K562 (cell line): Measurements from ENCODE around the gene NUAK1. TPM values are rescaled to one million over a fixed set of nuclear protein-coding genes. Genes with fewer than 3 reads are reported as not detected.

Experiments used
- ATAC-seq: fragments of 200-7000 bp; cut with Tn5 transposase; 3 replicates; pipeline ENCODE4 v1.9.1; 2020; ENCODE audit warnings: moderate library complexity
- BruUV-seq: library from RNA; stranded (reverse); fragments of 400-500 nt; replicated peaks from 2 replicates; lab custom pipeline; 2021; lab: Mats Ljungman, UMichigan
- CTCF ChIA-PET: fragments of 300-600 bp; formaldehyde crosslinking; extraction: SDS; loops from one replicate; lab custom pipeline; 2021; ENCODE audit warnings: low intra/inter-chr PET ratio; lab: Yijun Ruan, JAX
- POLR2A ChIA-PET: fragments of 300-600, 350-650 bp; sonication (Branson Sonifier 250); formaldehyde crosslinking; extraction: SDS; loops from one replicate; lab custom pipeline; 2021; ENCODE audit warnings: antibody characterized with exemption, inconsistent platforms; lab: Yijun Ruan, JAX
- DNase-seq, 4 experiments: peaks; one replicate each; pipeline versions ENCODE4 v3.0.0 to v3.0.0-alpha.2; 2011 to 2018; ENCODE audit warnings: low spot score in 3 of 4, mixed read lengths in 3 of 4; ENCODE audit errors: extremely low read depth in 1 of 4
- FAIRE-seq: peaks from 2 replicates; lab custom pipeline; 2011; peaks lifted over from hg19 to GRCh38; lab: Jason Lieb, UNC
- H2AFZ ChIP-seq: 2 replicates; pipeline ENCODE4 v1.6.0; 2011; ENCODE audit warnings: low read depth, low read length, control low read depth, inconsistent platforms
- H3K27ac ChIP-seq: fragments of 200-600 bp; 3 replicates; pipeline ENCODE4 v1.8.0; 2011; ENCODE audit warnings: low read depth, mild to moderate bottlenecking, control low read depth, inconsistent platforms, low read length, moderate library complexity, mixed read lengths; ENCODE audit errors: extremely low read depth
- H3K27me3 ChIP-seq, 2 experiments: fragments of 300-600 bp in 1 of 2; 2 replicates in 1 of 2; 3 replicates in 1 of 2; pipeline versions ENCODE4 v1.6.0 to v1.8.0; 2011; ENCODE audit warnings: inconsistent platforms in 2 of 2, low read length in 2 of 2, mild to moderate bottlenecking in 1 of 2, mixed read lengths in 1 of 2, moderate library complexity in 1 of 2; ENCODE audit not compliant: control insufficient read depth in 2 of 2, insufficient read depth in 2 of 2
- H3K36me3 ChIP-seq: fragments of 300-600 bp; 3 replicates; pipeline ENCODE4 v1.8.0; 2011; ENCODE audit warnings: mild to moderate bottlenecking, low read length, inconsistent platforms; ENCODE audit not compliant: control insufficient read depth, insufficient read depth
- H3K4me1 ChIP-seq, 2 experiments: fragments of 200-600 bp in 1 of 2; replicated peaks in 1 of 2; 2 replicates in 1 of 2; 3 replicates in 1 of 2; pipeline versions ENCODE4 v1.5.1 to v1.8.0; 2011; ENCODE audit warnings: inconsistent platforms in 2 of 2, low read length in 2 of 2, mild to moderate bottlenecking in 1 of 2, mixed read lengths in 1 of 2, moderate library complexity in 1 of 2; ENCODE audit not compliant: control insufficient read depth in 2 of 2, insufficient read depth in 2 of 2
- H3K4me2 ChIP-seq: 2 replicates; pipeline ENCODE4 v1.6.1; 2011; ENCODE audit warnings: low read length, control low read depth, inconsistent platforms, mixed read lengths; ENCODE audit not compliant: insufficient read depth
- H3K4me3 ChIP-seq: fragments of 200-600 bp; sonication (generic), shearing (Covaris generic); 2 replicates; pipeline ENCODE4 v1.5.1; 2016; ENCODE audit warnings: control low read depth, inconsistent platforms
- H3K79me2 ChIP-seq: fragments of 200-600 bp; 3 replicates; pipeline ENCODE4 v1.8.0; 2011; ENCODE audit warnings: low read length, inconsistent platforms; ENCODE audit not compliant: control insufficient read depth, insufficient read depth
- H3K9ac ChIP-seq, 2 experiments: 2 replicates each; pipeline versions ENCODE4 v1.6.0 to v1.6.1; 2011; ENCODE audit warnings: low read depth in 2 of 2, low read length in 2 of 2, control low read depth in 1 of 2, inconsistent platforms in 1 of 2, mild to moderate bottlenecking in 1 of 2, mixed read lengths in 1 of 2; ENCODE audit not compliant: insufficient read depth in 1 of 2
- H3K9me1 ChIP-seq: one replicate; pipeline ENCODE4 v1.6.0; 2011; ENCODE audit warnings: inconsistent platforms, mild to moderate bottlenecking, low read length, moderate library complexity; ENCODE audit not compliant: control insufficient read depth, insufficient read depth
- H3K9me3 ChIP-seq: replicated peaks from 2 replicates; pipeline ENCODE4 v1.5.1; 2011; ENCODE audit warnings: low read depth, low read length, inconsistent platforms; ENCODE audit not compliant: control insufficient read depth, insufficient read depth
- H4K20me1 ChIP-seq: replicated peaks from 2 replicates; pipeline ENCODE4 v1.6.1; 2011; ENCODE audit warnings: low read length, inconsistent platforms, mixed read lengths; ENCODE audit not compliant: control insufficient read depth, insufficient read depth
- CEBPG ChIP-seq, 3 experiments: fragments of 200-800 bp in 1 of 3; sonication (Bioruptor generic) in 1 of 3; sonication (generic) in 1 of 3; formaldehyde crosslinking in 1 of 3; IDR thresholded peaks in 2 of 3; conservative IDR thresholded peaks in 1 of 3; 2 replicates each; pipeline versions ENCODE4 v1.6.1 to v1.8.0; 2016 to 2022; ENCODE audit warnings: missing compliant biosample characterization in 2 of 3, missing genetic modification characterization in 2 of 3, mild to moderate bottlenecking in 1 of 3, missing genetic modification reagents in 1 of 3
- E2F5 ChIP-seq: sonication (generic); formaldehyde crosslinking; IDR thresholded peaks from 2 replicates; pipeline ENCODE4 v1.8.0; 2022; ENCODE audit warnings: mild to moderate bottlenecking, missing genetic modification reagents
- EWSR1 ChIP-seq: fragments of 450-650 bp; IDR thresholded peaks from 2 replicates; pipeline ENCODE4 v1.6.1; 2018; ENCODE audit warnings: borderline replicate concordance, mild to moderate bottlenecking, low read depth, moderate library complexity; ENCODE audit not compliant: partially characterized antibody
- FOSL1 ChIP-seq: fragments of 200-800 bp; sonication (Bioruptor generic); conservative IDR thresholded peaks from 2 replicates; pipeline ENCODE4 v1.6.1; 2016; ENCODE audit warnings: missing genetic modification characterization, missing compliant biosample characterization
- KDM2B ChIP-seq: fragments of 250-450 bp; sonication (Bioruptor Pico); IDR thresholded peaks from 2 replicates; pipeline ENCODE4 v1.8.0; 2021; ENCODE audit warnings: mild to moderate bottlenecking, moderate library complexity
- MCM2 ChIP-seq: fragments of 450-650 bp; IDR thresholded peaks from 2 replicates; pipeline ENCODE4 v1.6.1; 2017; ENCODE audit warnings: low read depth, mild to moderate bottlenecking
- NELFE ChIP-seq: IDR thresholded peaks from 2 replicates; pipeline ENCODE4 v1.6.1; 2011; ENCODE audit warnings: mild to moderate bottlenecking; ENCODE audit not compliant: insufficient read depth, insufficient read length
- PREB ChIP-seq: sonication (generic); formaldehyde crosslinking; IDR thresholded peaks from 2 replicates; pipeline ENCODE4 v1.8.1; 2023; ENCODE audit warnings: mild to moderate bottlenecking, missing genetic modification reagents
- SMAD3 ChIP-seq: fragments of 450-650 bp; formaldehyde crosslinking; conservative IDR thresholded peaks from 2 replicates; pipeline ENCODE4 v1.4.0; 2020; ENCODE audit warnings: mild to moderate bottlenecking
- STAG1 ChIP-seq: sonication (generic); formaldehyde crosslinking; IDR thresholded peaks from 2 replicates; pipeline ENCODE4 v1.5.0; 2020; ENCODE audit warnings: missing genetic modification reagents, borderline replicate concordance
- ZBTB34 ChIP-seq: fragments of 250-450 bp; sonication (Bioruptor Pico); IDR thresholded peaks from 2 replicates; pipeline ENCODE4 v1.8.0; 2021; ENCODE audit warnings: mild to moderate bottlenecking, moderate library complexity
- ZKSCAN1 ChIP-seq: fragments of 150-350 bp; IDR thresholded peaks from 2 replicates; pipeline ENCODE4 v1.6.1; 2016; ENCODE audit warnings: low read depth, low read length
- ZKSCAN8 ChIP-seq: fragments of 200-800 bp; sonication (Bioruptor generic); IDR thresholded peaks from 2 replicates; pipeline ENCODE4 v1.6.1; 2016; ENCODE audit warnings: missing genetic modification characterization, missing compliant biosample characterization
- ZNF282 ChIP-seq: sonication (generic); formaldehyde crosslinking; IDR thresholded peaks from 2 replicates; pipeline ENCODE4 v1.8.1; 2023; ENCODE audit warnings: missing genetic modification reagents
- ZNF3 ChIP-seq: fragments of 250-450 bp; sonication (Bioruptor Pico); IDR thresholded peaks from 2 replicates; pipeline ENCODE4 v1.5.0; 2021; ENCODE audit warnings: mild to moderate bottlenecking, moderate library complexity
- ZNF408 ChIP-seq: fragments of 250-450 bp; sonication (Bioruptor Pico); IDR thresholded peaks from 2 replicates; pipeline ENCODE4 v1.4.0; 2020; ENCODE audit warnings: low read depth, mild to moderate bottlenecking, moderate library complexity
- ZNF77 ChIP-seq: fragments of 250-450 bp; sonication (Bioruptor Pico); IDR thresholded peaks from 2 replicates; pipeline ENCODE4 v1.5.0; 2020
- WGBS: fragments of 100-300 bp; shearing (Covaris generic); methylation state at CpG from one replicate; pipeline ENCODE4 v1.1.6; 2016; ENCODE audit warnings: low coverage, mixed read lengths; ENCODE audit not compliant: insufficient coverage; ENCODE audit errors: missing lambda C conversion rate; 5-methylcytosine and 5-hydroxymethylcytosine counted together
- in situ Hi-C: fragments of 300-500 bp; cut with MboI; formaldehyde crosslinking; loops from 4 replicates; pipeline ENCODE4 v1.15.0; 2018; ENCODE audit warnings: inconsistent platforms, mixed read lengths
- intact Hi-C: fragments of 100-400 bp; cut with micrococcal nuclease; formaldehyde crosslinking; loops from 2 replicates; pipeline ENCODE4 v1.14.2; 2022
- polyA plus RNA-seq, 8 experiments: library from polyadenylated mRNA; depleted of rRNA in 4 of 8; stranded (reverse) in 5 of 8; unstranded in 3 of 8; fragments of >200 nt; fragmentation: Nextera tagmentation in 2 of 8; fragmentation: Illumina TruSeq in 1 of 8; extraction: Ambion mirVana in 2 of 8; extraction: Trizol in 1 of 8; gene quantifications; 2 replicates each; pipeline versions ENCODE4 v1.2.1 to v1.2.3, GENCODE V29; 2011 to 2014; ENCODE audit warnings: inconsistent platforms in 1 of 8, missing spikeins in 1 of 8
- total RNA-seq, 7 experiments: library from RNA; depleted of rRNA in 6 of 7; stranded (reverse); fragments of >200 nt in 6 of 7; fragmentation: Illumina TruSeq in 2 of 7; extraction: Trizol in 2 of 7; gene quantifications; 2 replicates each; pipeline versions ENCODE4 v1.2.1 to v1.2.3, GENCODE V29; 2011 to 2021; ENCODE audit warnings: low replicate concordance in 1 of 7

The NUAK1 gene
- total and polyA plus RNA-seq, 9 of the 15 experiments (the other 6 are each of a cell fraction or from before 2014, with no cell fraction given), result 0.02 TPM; not detected in 8

- TF ChIP-seq PREB (CRISPR knock-in tag) (no peak), ZNF282 (no peak), EWSR1 (no peak)
- TF ChIP-seq, all 486 proteins: peak for 0
Observed at GRCh38 chr12:106138633-106139421, at the start of gene NUAK1 (continued).

- FAIRE-seq (no peak), DNase-seq (no peak), ATAC-seq (no peak)
- WGBS, result 0% methylated on average over 7 of the region's 10 CpGs
- Histone ChIP-seq H2AFZ (no peak overlapping the region), H3K9me3 (no peaks in the 10 kb centered on the region), H3K27me3 (peaks cover 0 to 12% of the 10 kb centered on the region in 2 experiments; a peak in 2 of 5 replicates), H3K4me3 (no peak overlapping the region), H3K36me3 (no peaks in the 10 kb centered on the region), H3K9me1 (no peaks in the 10 kb centered on the region), H3K9ac (no peak overlapping the region), H4K20me1 (0 out of 2 replicates have a peak, but pooled peaks cover 3% of the 10 kb centered on the region), H3K4me1 (no peaks in the 10 kb centered on the region; a peak in 1 of 5 replicates), H3K4me2 (no peak overlapping the region), H3K79me2 (no peaks in the 10 kb centered on the region), H3K27ac (no peak overlapping the region)
- in situ Hi-C loops (no loop called here), intact Hi-C loops (no loop called here)
- POLR2A ChIA-PET, result interaction anchor here (0.6 to 1.4 kb wide), 2 partner anchors 9 to 387 kb away, joined by 3 to 4 read pairs; no protein-coding TSS in a partner anchor
- no TSS peak for BruUV-seq
- CTCF ChIA-PET, result no interaction called here
- TF ChIP-seq ZNF408 (no peak), STAG1 (no peak), ZKSCAN1 (no peak), CEBPG (CRISPR knock-in tag; IDR thresholded peaks at IDR 0.05) (no peak), CEBPG (tag; conservative IDR thresholded peaks at IDR 0.05 in 1 of 2, IDR thresholded peaks at IDR 0.05 in 1 of 2) (no peak), ZBTB34 (CRISPR knock-in tag) (no peak), ZNF3 (CRISPR knock-in tag) (no peak), E2F5 (CRISPR knock-in tag) (no peak), FOSL1 (tag) (no peak), MCM2 (no peak), SMAD3 (CRISPR knock-in tag) (no peak), KDM2B (CRISPR knock-in tag) (no peak), ZNF77 (CRISPR knock-in tag) (no peak), NELFE (no peak), ZKSCAN8 (no peak)
Observed at GRCh38 chr12:106188256-106188655, 49.5 kb upstream of the NUAK1 start.
